Colonic mucosa (tissue), 4 donors: ENCODE measurements around the gene SEC16A. TPM values are rescaled to one million over a fixed set of nuclear protein-coding genes. Genes with fewer than 3 reads are reported as not detected.

Experiments used
- DNase-seq: peaks from one replicate; pipeline ENCODE4 v3.0.0-alpha.2; 2020
- H3K27ac ChIP-seq: fragments of 200-600 bp; one replicate; pipeline ENCODE4 v1.8.0; 2021
- H3K27me3 ChIP-seq: fragments of 200-600 bp; one replicate; pipeline ENCODE4 v1.8.0; 2021
- H3K36me3 ChIP-seq: fragments of 200-600 bp; one replicate; pipeline ENCODE4 v1.8.0; 2021
- H3K4me1 ChIP-seq: fragments of 200-600 bp; one replicate; pipeline ENCODE4 v1.8.0; 2021; ENCODE audit warnings: mild to moderate bottlenecking
- H3K4me3 ChIP-seq: fragments of 200-600 bp; one replicate; pipeline ENCODE4 v1.8.0; 2021
- H3K9ac ChIP-seq, 2 donors: one replicate each; pipeline ENCODE4 v1.7.0; 2013; ENCODE audit warnings: control low read depth in 2 of 2, low read depth in 2 of 2, low read length in 2 of 2
- H3K9me3 ChIP-seq: fragments of 200-600 bp; one replicate; pipeline ENCODE4 v1.8.0; 2021
- intact Hi-C: fragments of 100-400 bp; cut with DNase I; formaldehyde crosslinking; loops from one replicate; pipeline ENCODE4 v1.14.1; 2022
- total RNA-seq, 2 donors: library from RNA; stranded (reverse); fragmentation: NEBNext Ultra II Directional in 1 of 2; extraction: Animal tissue kit (Norgen Biotek cat#: 25700) in 1 of 2; gene quantifications; one replicate each; pipeline ENCODE4 v1.2.1, GENCODE V29; 2021
- TF ChIP-seq, protein P1 (sequence below): fragments of 200-600 bp; IDR thresholded peaks from one replicate; pipeline ENCODE4 v1.8.0; 2022; ENCODE audit warnings: antibody characterized with exemption, mild to moderate bottlenecking
- donor health status: healthy.
- donor health status: DM: no; HTN: no; CAD: no.
- donor health status: DM: no; HTN: no; CAD: no.

Gene SEC16A
- total RNA-seq, 2 donors from 2014 or later: 66.2 to 104 TPM

DNA sequence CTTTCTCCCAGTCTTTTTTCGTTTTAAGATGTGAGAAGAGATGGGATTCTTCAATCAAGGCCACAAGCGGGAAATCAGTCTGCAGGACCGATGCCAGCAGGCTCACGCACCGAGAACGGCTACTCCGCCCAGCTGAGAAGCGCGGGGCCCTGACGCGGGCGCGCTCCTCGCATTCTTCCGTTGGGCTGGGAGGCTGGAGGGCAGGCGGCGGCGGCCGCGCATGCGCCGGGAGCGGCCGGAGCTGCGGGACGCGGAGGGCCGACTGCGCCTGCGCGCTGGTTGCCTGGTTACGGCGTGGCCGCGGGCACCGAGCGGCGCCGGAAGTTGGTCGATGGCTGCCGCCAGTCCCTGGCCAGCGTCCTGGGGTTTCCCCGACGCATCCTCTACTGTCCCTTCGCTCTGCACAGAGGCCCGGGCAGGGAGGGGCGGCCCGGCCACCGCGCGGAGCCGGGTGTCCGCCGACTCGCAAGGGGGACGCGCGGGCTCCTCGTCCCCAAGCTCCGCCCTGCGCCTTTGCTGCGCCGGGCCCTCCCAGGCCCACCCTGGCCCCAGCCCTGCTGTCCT, 831 bp upstream of the SEC16A start:
- Histone ChIP-seq H3K27me3 (no peaks in the 10 kb centered on the region), H3K4me3 (peak overlapping the region; percentile 68), H3K4me1 (peaks cover 18% of the 10 kb centered on the region), H3K9me3 (no peaks in the 10 kb centered on the region), H3K27ac (peak overlapping the region; percentile 99), H3K36me3 (no peaks in the 10 kb centered on the region), H3K9ac (peak overlapping the region; percentile 75 to 85)
- DNase-seq: peak; percentile 94
- TF ChIP-seq, protein P1, sequence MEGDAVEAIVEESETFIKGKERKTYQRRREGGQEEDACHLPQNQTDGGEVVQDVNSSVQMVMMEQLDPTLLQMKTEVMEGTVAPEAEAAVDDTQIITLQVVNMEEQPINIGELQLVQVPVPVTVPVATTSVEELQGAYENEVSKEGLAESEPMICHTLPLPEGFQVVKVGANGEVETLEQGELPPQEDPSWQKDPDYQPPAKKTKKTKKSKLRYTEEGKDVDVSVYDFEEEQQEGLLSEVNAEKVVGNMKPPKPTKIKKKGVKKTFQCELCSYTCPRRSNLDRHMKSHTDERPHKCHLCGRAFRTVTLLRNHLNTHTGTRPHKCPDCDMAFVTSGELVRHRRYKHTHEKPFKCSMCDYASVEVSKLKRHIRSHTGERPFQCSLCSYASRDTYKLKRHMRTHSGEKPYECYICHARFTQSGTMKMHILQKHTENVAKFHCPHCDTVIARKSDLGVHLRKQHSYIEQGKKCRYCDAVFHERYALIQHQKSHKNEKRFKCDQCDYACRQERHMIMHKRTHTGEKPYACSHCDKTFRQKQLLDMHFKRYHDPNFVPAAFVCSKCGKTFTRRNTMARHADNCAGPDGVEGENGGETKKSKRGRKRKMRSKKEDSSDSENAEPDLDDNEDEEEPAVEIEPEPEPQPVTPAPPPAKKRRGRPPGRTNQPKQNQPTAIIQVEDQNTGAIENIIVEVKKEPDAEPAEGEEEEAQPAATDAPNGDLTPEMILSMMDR: no peak
- intact Hi-C loops: loop anchor here (5.0 kb wide), 1 partner anchor 71 kb away; the partner anchor contains the start of genes ENTR1 and PMPCA

DNA sequence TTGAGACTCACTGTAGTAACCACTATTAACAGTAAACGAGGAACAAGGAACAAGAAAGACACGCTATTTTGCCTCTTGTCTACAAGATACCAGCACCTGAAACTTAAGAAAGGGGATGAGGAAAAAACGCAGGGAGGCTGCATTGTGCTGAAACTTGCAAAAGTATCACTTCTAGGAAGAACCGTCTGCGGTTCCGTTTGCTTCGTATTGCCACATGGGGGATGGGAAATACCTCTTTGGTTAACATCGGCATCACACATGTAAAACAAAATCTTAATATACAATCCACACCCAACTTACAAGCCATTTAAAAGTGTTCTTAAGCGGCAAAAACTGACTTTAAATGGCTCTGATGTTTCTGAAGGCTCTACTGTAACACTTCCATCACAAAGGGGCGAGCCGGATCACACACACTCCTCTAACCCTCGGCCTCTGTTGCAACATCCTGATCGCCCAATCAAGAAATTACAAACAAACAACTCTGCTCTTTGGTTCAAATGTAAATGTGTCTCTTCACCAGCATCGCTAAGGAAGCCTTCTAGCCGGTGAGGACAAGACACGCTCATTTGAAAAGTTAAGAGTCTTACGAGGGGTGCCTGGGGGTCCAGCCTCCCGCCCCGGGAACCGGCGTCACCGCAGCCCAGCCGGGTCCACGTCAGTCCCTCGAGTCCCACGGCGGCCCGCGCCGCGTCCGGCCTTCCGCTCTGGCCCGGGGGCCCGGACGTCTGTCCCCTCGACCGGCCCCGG, 621 bp downstream of the SEC16A start:
- H3K4me1 ChIP-seq: peaks cover 18% of the 10 kb centered on the region
- intact Hi-C loops: loop anchor here (5.0 kb wide), 1 partner anchor 70 kb away; the partner anchor contains the start of genes ENTR1 and PMPCA
- DNase-seq: peak; percentile 36
- peak overlapping the region; percentile 92 for H3K27ac ChIP-seq
- TF ChIP-seq, protein P1: no peak
- peaks cover 2% of the 10 kb centered on the region for H3K36me3 ChIP-seq
- H3K27me3 ChIP-seq: no peaks in the 10 kb centered on the region
- peak overlapping the region; percentile 75 to 97 for H3K9ac ChIP-seq
- no peaks in the 10 kb centered on the region for H3K9me3 ChIP-seq
- H3K4me3 ChIP-seq: peak overlapping the region; percentile 96

GRCh38 chr9:136481558-136481957, 1.3 kb downstream of the SEC16A start:
- H3K4me3 ChIP-seq: peak overlapping the region; percentile 96
- H3K27ac ChIP-seq: no peak overlapping the region
- intact Hi-C loops: loop anchor here (5.0 kb wide), 1 partner anchor 69 kb away; the partner anchor contains the start of genes ENTR1 and PMPCA
- no peaks in the 10 kb centered on the region for H3K9me3 ChIP-seq
- TF ChIP-seq, protein P1: no peak
- peaks cover 18% of the 10 kb centered on the region for H3K4me1 ChIP-seq
- H3K27me3 ChIP-seq: no peaks in the 10 kb centered on the region
- H3K9ac ChIP-seq: peak overlapping the region in 1 of 2 donors; percentile 75
- no peak for DNase-seq
- H3K36me3 ChIP-seq: peaks cover 9% of the 10 kb centered on the region

- H3K9ac ChIP-seq: no peak overlapping the region
- TF ChIP-seq, protein P1: no peak
- H3K27ac ChIP-seq: no peak overlapping the region
- no peaks in the 10 kb centered on the region for H3K9me3 ChIP-seq
- intact Hi-C loops: no loop called here
- peaks cover 28% of the 10 kb centered on the region for H3K36me3 ChIP-seq
- peaks cover 3% of the 10 kb centered on the region for H3K4me1 ChIP-seq
- H3K27me3 ChIP-seq: no peaks in the 10 kb centered on the region
- no peak overlapping the region for H3K4me3 ChIP-seq
- DNase-seq: no peak
Measured at GRCh38 chr9:136476369-136477150, 6.3 kb downstream of the SEC16A start.
